ENCODE results near the gene FAM110A.
"Not testable (repeated sequence)": the region's sequence is repeated elsewhere in the genome, so short reads cannot be mapped to it uniquely, and the experiment has no call there.

Gene FAM110A

DNA sequence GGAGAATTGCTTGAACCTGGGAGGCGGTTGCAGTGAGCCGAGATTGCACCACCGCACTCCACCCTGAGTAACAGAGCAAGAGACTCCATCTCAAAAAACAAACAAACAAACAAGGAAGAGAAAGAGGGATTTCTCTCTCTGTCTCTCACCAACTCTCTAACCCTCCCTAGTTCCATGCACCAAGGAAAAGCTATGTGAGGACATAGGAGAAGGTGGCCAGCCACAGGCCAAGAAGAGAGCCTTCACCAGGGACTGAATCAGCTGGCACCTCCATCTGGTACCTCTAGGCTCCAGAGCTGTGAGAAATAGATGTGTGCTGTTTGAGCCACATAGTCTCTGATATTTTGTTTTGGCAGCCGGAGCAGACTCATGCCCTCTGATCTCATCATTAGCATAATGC lies 9.0 kb upstream of the FAM110A start:
- H3K9me3 ChIP-seq (ENCODE audit: control insufficient read depth, insufficient read depth, low read length) = no peaks in the 10 kb centered on the region
- no peak overlapping the region for H3K9ac ChIP-seq (ENCODE audit: low read depth, low read length)
- H3K4me3 ChIP-seq (ENCODE audit: low read depth, low read length) = no peak overlapping the region
- no peaks in the 10 kb centered on the region for H3K36me3 ChIP-seq (ENCODE audit: control insufficient read depth, insufficient read depth, low read length)
- no peak overlapping the region for H3K27ac ChIP-seq (ENCODE audit: low read depth, low read length)
- H3K27me3 ChIP-seq (ENCODE audit: control insufficient read depth, insufficient read depth, low read length) = no peaks in the 10 kb centered on the region
- H3K4me1 ChIP-seq (ENCODE audit: control insufficient read depth, insufficient read depth, low read length) = no peaks in the 10 kb centered on the region

DNA sequence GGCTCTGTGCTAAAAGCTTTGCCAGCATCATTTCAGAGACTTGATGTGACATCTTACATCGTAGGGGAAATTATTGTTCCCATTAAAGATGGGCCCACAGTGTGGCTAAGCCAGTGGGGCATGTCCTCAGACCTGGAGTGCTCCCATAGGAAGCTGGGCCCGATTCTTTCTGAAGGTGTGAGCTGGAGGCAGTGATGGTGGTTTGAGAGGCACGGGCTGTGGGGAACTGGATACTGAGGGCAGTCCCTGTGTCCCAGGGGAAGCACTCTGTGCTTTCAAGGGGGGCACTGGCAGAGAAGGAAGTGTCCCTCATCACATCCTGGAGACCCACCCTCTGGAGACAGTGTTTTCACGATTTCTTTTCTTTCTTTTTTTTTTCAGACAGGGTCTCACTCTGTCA lies 8.6 kb upstream of the FAM110A start:
- H3K4me3 ChIP-seq (ENCODE audit: low read depth, low read length) = no peak overlapping the region
- H3K27me3 ChIP-seq (ENCODE audit: control insufficient read depth, insufficient read depth, low read length) = no peaks in the 10 kb centered on the region
- no peaks in the 10 kb centered on the region for H3K9me3 ChIP-seq (ENCODE audit: control insufficient read depth, insufficient read depth, low read length)
- no peaks in the 10 kb centered on the region for H3K36me3 ChIP-seq (ENCODE audit: control insufficient read depth, insufficient read depth, low read length)
- H3K4me1 ChIP-seq (ENCODE audit: control insufficient read depth, insufficient read depth, low read length) = no peaks in the 10 kb centered on the region
- H3K9ac ChIP-seq (ENCODE audit: low read depth, low read length) = no peak overlapping the region
- no peak overlapping the region for H3K27ac ChIP-seq (ENCODE audit: low read depth, low read length)

- no peaks in the 10 kb centered on the region for H3K9me3 ChIP-seq (ENCODE audit: control insufficient read depth, insufficient read depth, low read length)
- no peak overlapping the region for H3K4me3 ChIP-seq (ENCODE audit: low read depth, low read length)
- H3K36me3 ChIP-seq (ENCODE audit: control insufficient read depth, insufficient read depth, low read length) = no peaks in the 10 kb centered on the region
- no peaks in the 10 kb centered on the region for H3K27me3 ChIP-seq (ENCODE audit: control insufficient read depth, insufficient read depth, low read length)
- H3K27ac ChIP-seq (ENCODE audit: low read depth, low read length) = no peak overlapping the region
- H3K9ac ChIP-seq (ENCODE audit: low read depth, low read length) = no peak overlapping the region
- H3K4me1 ChIP-seq (ENCODE audit: control insufficient read depth, insufficient read depth, low read length) = no peaks in the 10 kb centered on the region
These were observed 7.6 kb upstream of the FAM110A start for GRCh38 chr20:825710-826421.

DNA sequence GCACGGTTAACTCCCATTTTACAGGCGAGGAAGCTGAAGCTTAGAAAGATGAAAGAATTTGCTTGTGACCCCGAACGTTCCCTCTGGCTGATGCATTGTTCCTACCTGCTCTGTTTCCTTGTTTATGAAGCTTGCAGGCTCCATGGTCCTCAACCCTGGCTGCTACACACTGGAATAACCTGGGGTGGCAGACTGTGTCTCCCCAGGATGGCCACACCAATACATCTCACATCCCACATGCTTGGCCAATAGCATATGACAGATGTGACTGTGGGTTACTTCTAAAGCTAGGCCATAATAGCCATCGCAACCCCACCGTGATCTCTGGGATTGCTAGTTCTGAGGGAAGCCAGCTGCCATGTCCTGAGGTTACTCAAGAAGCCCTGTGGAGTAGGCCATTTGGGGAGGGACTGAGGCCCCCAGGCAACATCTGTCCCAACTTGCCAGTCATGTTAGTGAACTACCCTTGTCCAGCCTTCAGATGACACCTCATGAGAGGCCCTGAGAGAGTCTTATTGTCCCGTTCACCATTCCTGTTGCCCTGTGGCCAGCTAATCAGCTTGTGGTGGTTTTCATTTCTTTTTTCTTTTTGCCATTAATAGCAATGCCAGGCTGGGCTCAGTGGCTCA lies 6.7 kb upstream of the FAM110A start:
- Histone ChIP-seq H3K4me1 (ENCODE audit: control insufficient read depth, insufficient read depth, low read length) (no peaks in the 10 kb centered on the region), H3K27me3 (ENCODE audit: control insufficient read depth, insufficient read depth, low read length) (no peaks in the 10 kb centered on the region), H3K36me3 (ENCODE audit: control insufficient read depth, insufficient read depth, low read length) (no peaks in the 10 kb centered on the region), H3K27ac (ENCODE audit: low read depth, low read length) (no peak overlapping the region), H3K4me3 (ENCODE audit: low read depth, low read length) (no peak overlapping the region), H3K9me3 (ENCODE audit: control insufficient read depth, insufficient read depth, low read length) (no peaks in the 10 kb centered on the region), H3K9ac (ENCODE audit: low read depth, low read length) (no peak overlapping the region)

DNA sequence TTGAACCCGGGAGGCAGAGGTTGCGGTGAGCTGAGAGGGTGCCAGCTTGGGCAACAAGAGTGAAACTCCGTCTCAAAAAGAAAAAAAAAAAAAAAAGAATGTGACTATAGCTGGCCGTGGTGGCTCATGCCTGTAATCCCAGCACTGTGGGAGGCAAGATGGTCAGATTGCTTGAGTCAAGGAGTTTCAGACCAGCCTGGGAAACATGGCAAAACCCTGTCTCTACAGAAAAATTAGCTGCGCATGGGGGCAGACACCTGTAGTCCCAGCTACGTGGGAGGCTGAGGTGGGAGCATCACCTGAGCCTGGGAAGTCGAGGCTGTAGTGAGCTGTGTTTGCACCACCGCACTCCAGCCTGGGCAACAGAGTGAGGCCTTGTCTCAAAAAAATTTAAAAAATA lies 5.5 kb upstream of the FAM110A start:
- not testable (repeated sequence) for H3K4me1 ChIP-seq (ENCODE audit: control insufficient read depth, insufficient read depth, low read length); H3K4me3 ChIP-seq (ENCODE audit: low read depth, low read length); H3K27ac ChIP-seq (ENCODE audit: low read depth, low read length); H3K9ac ChIP-seq (ENCODE audit: low read depth, low read length); H3K9me3 ChIP-seq (ENCODE audit: control insufficient read depth, insufficient read depth, low read length); H3K27me3 ChIP-seq (ENCODE audit: control insufficient read depth, insufficient read depth, low read length); H3K36me3 ChIP-seq (ENCODE audit: control insufficient read depth, insufficient read depth, low read length)

- peaks cover 3% of the 10 kb centered on the region; the same call in 1 of the 2 replicates for H3K4me1 ChIP-seq (ENCODE audit: control insufficient read depth, insufficient read depth, low read length)
- no peak overlapping the region for H3K9ac ChIP-seq (ENCODE audit: low read depth, low read length)
- H3K27ac ChIP-seq (ENCODE audit: low read depth, low read length) = no peak overlapping the region
- peaks cover under 1% of the 10 kb centered on the region for H3K27me3 ChIP-seq (ENCODE audit: control insufficient read depth, insufficient read depth, low read length)
- H3K9me3 ChIP-seq (ENCODE audit: control insufficient read depth, insufficient read depth, low read length) = no peaks in the 10 kb centered on the region
- H3K4me3 ChIP-seq (ENCODE audit: low read depth, low read length) = no peak overlapping the region
- no peaks in the 10 kb centered on the region for H3K36me3 ChIP-seq (ENCODE audit: control insufficient read depth, insufficient read depth, low read length)
These were observed 4.5 kb upstream of the FAM110A start for GRCh38 chr20:828987-829386.

DNA sequence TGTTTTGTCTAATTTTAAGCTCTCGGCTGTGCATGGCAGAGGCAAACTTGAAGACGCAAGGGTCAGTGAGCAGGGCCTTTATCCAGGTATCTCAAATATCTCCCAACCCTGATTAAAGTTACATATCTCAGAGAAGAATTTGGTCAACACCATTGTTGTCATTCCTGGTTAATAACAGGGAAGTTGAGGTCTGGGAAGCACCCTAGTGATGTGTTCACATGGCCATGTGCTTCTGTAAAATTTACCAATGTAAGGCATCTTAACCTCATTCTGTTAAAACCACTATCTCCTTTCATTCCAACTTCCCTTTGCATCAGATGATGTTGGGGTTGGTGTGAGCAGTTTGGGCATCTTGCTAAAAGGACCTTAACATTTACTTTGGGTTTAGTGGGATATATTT lies 4.0 kb upstream of the FAM110A start:
- Histone ChIP-seq H3K9me3 (ENCODE audit: control insufficient read depth, insufficient read depth, low read length) (no peaks in the 10 kb centered on the region), H3K4me1 (ENCODE audit: control insufficient read depth, insufficient read depth, low read length) (peaks cover 3% of the 10 kb centered on the region; the same call in 1 of the 2 replicates), H3K4me3 (ENCODE audit: low read depth, low read length) (no peak overlapping the region), H3K27me3 (ENCODE audit: control insufficient read depth, insufficient read depth, low read length) (peaks cover 6% of the 10 kb centered on the region), H3K27ac (ENCODE audit: low read depth, low read length) (no peak overlapping the region), H3K9ac (ENCODE audit: low read depth, low read length) (no peak overlapping the region), H3K36me3 (ENCODE audit: control insufficient read depth, insufficient read depth, low read length) (no peaks in the 10 kb centered on the region)

DNA sequence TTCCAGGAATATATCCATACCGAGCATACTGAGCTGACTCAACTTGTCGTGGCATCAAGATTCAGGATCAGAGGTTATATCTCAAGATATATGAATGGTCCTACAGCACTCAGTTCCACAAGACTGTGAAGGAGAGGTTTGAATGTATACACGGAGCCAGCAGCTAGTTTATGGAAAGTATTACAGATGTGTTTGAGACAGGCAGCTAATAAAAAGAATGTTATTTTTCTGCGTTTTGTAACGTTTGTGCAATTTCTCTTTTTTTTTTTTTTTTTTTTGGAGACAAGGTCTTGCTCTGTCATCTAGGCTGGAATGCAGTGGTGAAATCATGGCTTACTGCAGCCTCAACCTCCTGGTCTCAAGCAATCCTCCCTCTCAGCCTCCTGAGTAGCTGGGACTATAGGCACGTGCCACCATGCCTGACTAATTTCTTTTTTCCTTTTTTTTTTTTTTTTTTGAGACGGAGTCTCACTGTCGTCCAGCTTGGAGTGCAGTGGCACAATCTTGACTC lies 3.4 kb upstream of the FAM110A start:
- H3K27me3 ChIP-seq (ENCODE audit: control insufficient read depth, insufficient read depth, low read length) = peaks cover 12% of the 10 kb centered on the region
- H3K9me3 ChIP-seq (ENCODE audit: control insufficient read depth, insufficient read depth, low read length) = no peaks in the 10 kb centered on the region
- H3K4me3 ChIP-seq (ENCODE audit: low read depth, low read length) = no peak overlapping the region
- H3K4me1 ChIP-seq (ENCODE audit: control insufficient read depth, insufficient read depth, low read length) = peaks cover 3% of the 10 kb centered on the region; the same call in 1 of the 2 replicates
- H3K27ac ChIP-seq (ENCODE audit: low read depth, low read length) = no peak overlapping the region
- H3K9ac ChIP-seq (ENCODE audit: low read depth, low read length) = no peak overlapping the region
- no peaks in the 10 kb centered on the region for H3K36me3 ChIP-seq (ENCODE audit: control insufficient read depth, insufficient read depth, low read length)

DNA sequence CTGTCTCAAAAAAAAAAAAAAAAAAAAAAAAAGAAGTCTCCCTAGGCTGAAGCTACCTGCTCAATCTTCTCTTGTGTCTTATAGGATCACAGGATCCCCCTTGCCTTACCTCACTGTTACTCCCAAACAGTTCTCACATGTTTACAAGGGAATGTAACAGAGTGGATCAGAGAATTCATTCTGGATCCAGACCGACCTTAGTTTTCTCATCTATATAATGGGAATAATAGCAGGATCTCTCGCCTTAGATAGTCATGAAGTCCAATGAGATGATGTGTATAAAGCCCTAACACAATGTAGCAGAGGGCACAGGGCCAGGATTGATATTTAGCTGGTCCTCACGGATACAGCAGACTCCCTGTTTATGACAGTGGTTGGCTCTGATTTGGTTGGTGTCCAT lies 2.3 kb upstream of the FAM110A start:
- Histone ChIP-seq H3K27ac (ENCODE audit: low read depth, low read length) (no peak overlapping the region), H3K27me3 (ENCODE audit: control insufficient read depth, insufficient read depth, low read length) (peaks cover 15% of the 10 kb centered on the region), H3K4me3 (ENCODE audit: low read depth, low read length) (no peak overlapping the region), H3K36me3 (ENCODE audit: control insufficient read depth, insufficient read depth, low read length) (no peaks in the 10 kb centered on the region), H3K9me3 (ENCODE audit: control insufficient read depth, insufficient read depth, low read length) (no peaks in the 10 kb centered on the region), H3K9ac (ENCODE audit: low read depth, low read length) (no peak overlapping the region), H3K4me1 (ENCODE audit: control insufficient read depth, insufficient read depth, low read length) (peaks cover 3% of the 10 kb centered on the region; the same call in 1 of the 2 replicates)

DNA sequence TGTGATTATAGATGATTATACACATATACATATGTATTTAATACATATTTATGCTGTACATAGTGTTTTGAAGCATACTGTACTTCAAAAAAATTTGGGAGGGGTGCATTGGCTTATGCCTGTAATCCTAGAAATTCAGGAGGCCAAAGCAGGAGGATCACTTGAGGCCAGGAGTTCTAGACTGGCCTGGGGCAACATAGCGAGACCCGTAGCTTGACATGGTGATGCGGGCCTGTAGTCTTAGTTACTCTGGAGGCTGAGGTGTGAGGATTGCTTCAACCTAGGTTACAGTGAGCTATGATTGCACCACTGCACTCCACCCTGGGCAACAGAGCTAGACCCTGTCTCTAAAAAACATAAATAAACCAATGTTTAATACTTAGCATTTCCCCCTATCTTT lies 1.6 kb upstream of the FAM110A start:
- Histone ChIP-seq H3K9ac (ENCODE audit: low read depth, low read length) (no peak overlapping the region), H3K4me1 (ENCODE audit: control insufficient read depth, insufficient read depth, low read length) (peaks cover 3% of the 10 kb centered on the region; the same call in 1 of the 2 replicates), H3K27ac (ENCODE audit: low read depth, low read length) (no peak overlapping the region), H3K4me3 (ENCODE audit: low read depth, low read length) (no peak overlapping the region), H3K36me3 (ENCODE audit: control insufficient read depth, insufficient read depth, low read length) (no peaks in the 10 kb centered on the region), H3K27me3 (ENCODE audit: control insufficient read depth, insufficient read depth, low read length) (peaks cover 15% of the 10 kb centered on the region), H3K9me3 (ENCODE audit: control insufficient read depth, insufficient read depth, low read length) (no peaks in the 10 kb centered on the region)

DNA sequence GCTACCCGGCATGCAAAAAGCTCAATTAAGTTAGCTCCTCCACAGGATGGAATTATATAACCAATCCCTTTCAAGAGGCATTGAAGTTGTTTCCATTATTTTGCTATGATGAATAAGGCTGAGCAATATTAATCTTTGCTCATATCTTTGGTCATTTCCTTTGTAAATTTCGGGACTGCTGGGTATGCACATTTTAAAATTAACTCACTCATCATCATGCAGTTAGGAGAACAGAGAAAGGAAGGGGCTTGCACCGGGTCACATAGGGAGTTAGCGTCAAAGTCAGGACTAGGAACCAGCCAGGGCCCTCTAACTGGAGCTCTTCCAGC lies 430 bp upstream of the FAM110A start:
- Histone ChIP-seq H3K9ac (ENCODE audit: low read depth, low read length) (no peak overlapping the region), H3K9me3 (ENCODE audit: control insufficient read depth, insufficient read depth, low read length) (no peaks in the 10 kb centered on the region), H3K27me3 (ENCODE audit: control insufficient read depth, insufficient read depth, low read length) (peaks cover 15% of the 10 kb centered on the region), H3K4me3 (ENCODE audit: low read depth, low read length) (peak overlapping the region; percentile 15; the same call in 1 of the 2 replicates), H3K36me3 (ENCODE audit: control insufficient read depth, insufficient read depth, low read length) (no peaks in the 10 kb centered on the region), H3K4me1 (ENCODE audit: control insufficient read depth, insufficient read depth, low read length) (peaks cover 3% of the 10 kb centered on the region; the same call in 1 of the 2 replicates), H3K27ac (ENCODE audit: low read depth, low read length) (peak overlapping the region; percentile 33)

All from HUES48 (cell line).